Measurements from ENCODE around the gene EGFR. TPM values are rescaled to one million over a fixed set of nuclear protein-coding genes. Genes with fewer than 3 reads are reported as not detected.
"Not testable (repeated sequence)": the region's sequence is repeated elsewhere in the genome, so short reads cannot be mapped to it uniquely, and the experiment has no call there.

The EGFR gene
- total RNA-seq, 1 donor from 2014 or later: 19.4 TPM

GRCh38 chr7:55032069-55032699, 13.4 kb downstream of the EGFR start:
- Mint-ChIP-seq H3K27me3 (ENCODE audit: low read depth) (no peaks in the 10 kb centered on the region), H3K36me3 (no peaks in the 10 kb centered on the region), H3K27ac (no peak overlapping the region), H3K9me3 (no peaks in the 10 kb centered on the region), H3K4me3 (no peak overlapping the region), H3K4me1 (peaks cover 8% of the 10 kb centered on the region)
- DNase-seq (ENCODE audit: low spot score in 2 of 2, unreplicated experiment in 2 of 2): no peak
- TF ChIP-seq CTCF (IDR thresholded peaks at IDR 0.05; ENCODE audit: unreplicated experiment): no peak

- no peaks in the 10 kb centered on the region for H3K27me3 Mint-ChIP-seq (ENCODE audit: low read depth)
- no peaks in the 10 kb centered on the region for H3K4me1 Mint-ChIP-seq
- H3K9me3 Mint-ChIP-seq: no peaks in the 10 kb centered on the region
- H3K4me3 Mint-ChIP-seq: no peak overlapping the region
- no peak overlapping the region for H3K27ac Mint-ChIP-seq
- TF ChIP-seq CTCF (IDR thresholded peaks at IDR 0.05; ENCODE audit: unreplicated experiment): no peak
- DNase-seq (ENCODE audit: low spot score in 2 of 2, unreplicated experiment in 2 of 2): no peak
- H3K36me3 Mint-ChIP-seq: no peaks in the 10 kb centered on the region
These were observed 14.5 kb downstream of the EGFR start for GRCh38 chr7:55033236-55033846.

- no peak overlapping the region for H3K4me3 Mint-ChIP-seq
- no peak for DNase-seq (ENCODE audit: low spot score in 2 of 2, unreplicated experiment in 2 of 2)
- no peak for TF ChIP-seq CTCF (IDR thresholded peaks at IDR 0.05; ENCODE audit: unreplicated experiment)
- H3K4me1 Mint-ChIP-seq: no peaks in the 10 kb centered on the region
- no peaks in the 10 kb centered on the region for H3K36me3 Mint-ChIP-seq
- H3K9me3 Mint-ChIP-seq: no peaks in the 10 kb centered on the region
- H3K27me3 Mint-ChIP-seq (ENCODE audit: low read depth): no peaks in the 10 kb centered on the region
- no peak overlapping the region for H3K27ac Mint-ChIP-seq
These were observed 16.0 kb downstream of the EGFR start for GRCh38 chr7:55034776-55035175.

GRCh38 chr7:55035410-55035809, 16.6 kb downstream of the EGFR start:
- DNase-seq (ENCODE audit: low spot score in 2 of 2, unreplicated experiment in 2 of 2); H3K4me3 Mint-ChIP-seq; H3K9me3 Mint-ChIP-seq; H3K36me3 Mint-ChIP-seq; H3K27me3 Mint-ChIP-seq (ENCODE audit: low read depth); H3K4me1 Mint-ChIP-seq; H3K27ac Mint-ChIP-seq: not testable (repeated sequence)

GRCh38 chr7:55036950-55037736, 18.3 kb downstream of the EGFR start:
- H3K4me1 Mint-ChIP-seq: peaks cover 8% of the 10 kb centered on the region
- no peaks in the 10 kb centered on the region for H3K9me3 Mint-ChIP-seq
- DNase-seq (ENCODE audit: low spot score in 2 of 2, unreplicated experiment in 2 of 2): no peak
- no peaks in the 10 kb centered on the region for H3K36me3 Mint-ChIP-seq
- no peak for TF ChIP-seq CTCF (IDR thresholded peaks at IDR 0.05; ENCODE audit: unreplicated experiment)
- H3K27me3 Mint-ChIP-seq (ENCODE audit: low read depth): no peaks in the 10 kb centered on the region
- H3K4me3 Mint-ChIP-seq: no peak overlapping the region
- no peak overlapping the region for H3K27ac Mint-ChIP-seq

Measured in mesothelial cell of epicardium (in vitro differentiated cells).